ENCODE measurements around the gene CNTD1. TPM values are rescaled to one million over a fixed set of nuclear protein-coding genes. Genes with fewer than 3 reads are reported as not detected.
A peak's percentile ranks its signal among the peaks of the same experiment; 100 is the strongest.
"Not testable (repeated sequence)": the region's sequence is repeated elsewhere in the genome, so short reads cannot be mapped to it uniquely, and the experiment has no call there.

Gene CNTD1
- total RNA-seq, 1 donor from 2014 or later: 0.05 TPM

DNA sequence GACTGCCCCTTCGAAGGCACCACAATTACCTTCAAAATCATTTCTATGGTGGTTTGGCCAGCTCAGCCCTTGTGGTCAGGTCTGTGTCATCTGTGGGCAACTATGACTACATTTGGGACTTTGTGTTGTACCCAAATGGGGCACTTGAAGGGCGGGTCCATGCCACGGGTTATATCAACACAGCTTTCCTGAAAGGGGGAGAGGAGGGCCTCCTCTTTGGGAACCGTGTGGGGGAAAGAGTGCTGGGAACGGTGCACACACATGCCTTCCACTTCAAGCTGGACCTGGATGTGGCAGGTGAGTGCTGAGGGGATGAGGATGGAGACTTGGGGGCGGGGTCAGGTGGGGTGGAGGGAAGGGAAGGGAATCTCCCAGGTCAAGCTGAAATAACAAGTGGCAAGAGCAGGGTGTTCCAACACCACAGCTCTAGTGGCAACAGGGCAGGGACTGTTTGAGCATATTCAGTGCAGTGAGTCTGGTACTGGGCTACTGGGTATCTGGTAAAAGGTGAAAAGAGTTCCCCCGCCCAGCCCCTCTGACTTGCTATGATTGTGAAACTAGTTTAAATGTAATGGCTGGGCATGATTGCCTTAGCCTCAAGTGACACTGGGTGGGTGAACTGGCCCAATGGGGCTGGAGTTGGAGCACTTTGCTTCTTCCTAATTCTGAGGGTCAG, 47.4 kb downstream of the CNTD1 start:
- peak; percentile 11 for DNase-seq (ENCODE audit: low read depth)

DNA sequence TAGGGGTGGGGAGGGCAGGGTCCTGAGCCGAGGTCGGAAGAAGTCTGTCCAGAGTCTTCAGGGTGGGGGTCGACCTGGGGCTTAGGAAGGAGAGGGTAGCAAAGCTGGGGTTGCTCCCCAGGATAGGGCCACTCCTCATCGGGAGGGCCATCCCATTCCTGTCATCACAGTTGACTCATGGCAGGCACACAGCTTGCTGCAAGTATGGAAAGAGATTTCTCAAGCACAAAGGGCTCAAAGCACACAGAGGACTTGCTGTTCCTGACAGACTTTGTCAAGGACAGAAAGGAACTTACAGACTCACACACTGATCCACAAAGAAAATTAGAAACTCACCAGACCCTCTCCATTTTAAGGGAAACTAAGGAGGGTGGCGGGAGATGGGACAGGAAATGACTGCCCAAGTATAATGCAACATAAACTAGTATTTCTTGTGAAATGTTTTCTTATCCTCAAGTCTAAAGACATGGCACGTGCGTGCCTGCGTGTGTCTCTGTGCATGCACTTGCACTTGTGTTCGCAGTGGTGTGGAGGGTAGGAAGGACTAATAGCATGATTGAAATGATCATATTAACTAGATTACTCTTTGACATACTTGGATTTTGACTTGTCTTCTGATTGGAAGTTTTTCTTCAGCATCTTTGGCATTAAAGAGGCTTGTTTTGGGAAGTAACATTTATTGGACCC, 48.1 kb downstream of the CNTD1 start:
- DNase-seq (ENCODE audit: low read depth): peak; percentile 38

DNA sequence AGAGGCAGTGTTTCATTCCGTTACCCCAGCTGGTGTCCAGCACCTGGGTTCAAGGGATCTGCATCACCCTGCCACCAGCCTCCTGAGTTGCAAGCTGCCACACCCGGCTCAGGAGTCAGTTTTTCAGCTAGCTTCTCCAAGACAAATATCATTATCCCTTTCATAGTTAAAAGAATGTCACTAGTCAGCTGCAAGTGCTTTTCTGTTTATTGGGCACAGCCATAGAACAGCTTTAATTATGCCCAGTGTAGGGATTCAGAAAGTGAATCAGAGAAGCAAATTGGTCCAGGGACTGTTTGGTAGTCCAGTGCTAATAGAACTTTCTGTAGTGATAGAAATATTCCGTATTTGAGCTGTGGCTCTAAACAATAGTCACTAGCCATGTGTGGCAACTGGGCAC, 49.4 kb downstream of the CNTD1 start:
- DNase-seq (ENCODE audit: low read depth): no peak

DNA sequence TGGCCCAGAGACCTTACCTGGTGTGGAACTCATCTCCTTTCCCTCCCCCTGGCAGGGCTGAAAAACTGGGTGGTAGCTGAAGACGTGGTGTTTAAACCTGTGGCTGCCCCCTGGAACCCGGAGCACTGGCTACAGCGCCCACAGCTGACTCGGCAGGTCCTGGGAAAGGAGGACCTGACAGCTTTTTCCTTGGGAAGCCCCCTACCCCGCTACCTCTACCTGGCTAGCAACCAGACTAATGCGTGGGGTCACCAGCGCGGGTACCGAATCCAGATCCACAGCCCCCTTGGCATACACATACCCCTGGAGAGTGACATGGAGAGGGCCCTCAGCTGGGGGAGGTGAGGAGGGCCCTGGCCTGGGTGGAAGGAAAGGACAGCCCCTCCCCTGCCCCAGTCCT, 50.4 kb downstream of the CNTD1 start:
- DNase-seq (ENCODE audit: low read depth): no peak

DNA sequence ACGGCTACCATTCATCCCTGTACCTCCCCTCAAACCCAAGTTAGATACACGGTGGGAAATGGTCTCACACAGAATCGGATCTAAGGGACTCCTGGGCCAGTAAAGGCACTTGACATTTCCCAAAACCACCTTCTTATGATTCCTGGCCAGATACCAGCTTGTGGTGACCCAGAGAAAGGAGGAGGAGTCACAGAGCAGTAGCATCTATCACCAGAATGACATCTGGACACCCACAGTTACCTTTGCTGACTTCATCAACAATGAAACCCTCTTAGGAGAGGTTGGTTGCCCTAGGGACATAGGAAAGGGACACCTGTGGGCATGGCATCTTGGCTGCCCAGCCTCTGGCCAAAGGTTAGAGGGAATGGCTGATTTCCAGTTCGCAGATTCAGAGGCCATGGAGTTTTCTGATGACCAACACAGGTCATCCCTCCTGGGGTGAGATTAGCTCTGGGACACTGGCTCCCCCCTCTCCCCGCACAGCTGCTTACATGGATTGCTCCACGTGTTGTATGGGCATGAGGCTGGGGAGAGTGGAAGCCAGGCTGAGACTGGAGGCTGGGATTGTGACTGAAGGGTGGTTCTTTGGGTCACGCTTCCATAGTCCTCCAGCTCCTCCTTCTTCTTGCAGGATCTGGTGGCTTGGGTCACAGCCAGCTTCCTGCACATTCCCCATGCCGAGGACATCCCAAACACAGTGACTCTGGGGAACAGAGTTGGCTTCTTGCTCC, 51.0 kb downstream of the CNTD1 start:
- peak; percentile 65 for DNase-seq (ENCODE audit: low read depth)

DNA sequence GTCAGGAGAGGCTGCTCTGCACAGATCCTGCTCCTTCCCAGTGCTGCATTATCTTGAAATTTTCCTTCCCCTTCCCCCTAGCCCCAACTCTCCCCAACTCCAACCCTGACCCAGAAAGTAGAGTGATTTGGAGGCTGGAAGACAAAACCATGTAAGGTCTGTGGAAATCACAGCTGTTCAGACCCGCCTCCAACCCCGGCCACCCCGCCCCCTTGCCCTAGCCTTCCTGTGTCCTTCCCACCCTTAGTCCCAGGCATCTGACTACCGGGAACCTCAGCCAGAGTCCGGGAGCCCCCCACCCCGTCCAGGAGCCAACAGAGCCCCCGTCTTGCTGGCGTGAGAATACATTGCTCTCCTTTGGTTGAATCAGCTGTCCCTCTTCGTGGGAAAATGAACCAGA, 52.3 kb downstream of the CNTD1 start, which contains the start of gene AOC3:
Gene AOC3, plus strand, starts transcription at position 246 of the 400 bp plus-strand sequence. Its CDS starts 145 bp downstream, at position 391.
- no peak for DNase-seq (ENCODE audit: low read depth)

DNA sequence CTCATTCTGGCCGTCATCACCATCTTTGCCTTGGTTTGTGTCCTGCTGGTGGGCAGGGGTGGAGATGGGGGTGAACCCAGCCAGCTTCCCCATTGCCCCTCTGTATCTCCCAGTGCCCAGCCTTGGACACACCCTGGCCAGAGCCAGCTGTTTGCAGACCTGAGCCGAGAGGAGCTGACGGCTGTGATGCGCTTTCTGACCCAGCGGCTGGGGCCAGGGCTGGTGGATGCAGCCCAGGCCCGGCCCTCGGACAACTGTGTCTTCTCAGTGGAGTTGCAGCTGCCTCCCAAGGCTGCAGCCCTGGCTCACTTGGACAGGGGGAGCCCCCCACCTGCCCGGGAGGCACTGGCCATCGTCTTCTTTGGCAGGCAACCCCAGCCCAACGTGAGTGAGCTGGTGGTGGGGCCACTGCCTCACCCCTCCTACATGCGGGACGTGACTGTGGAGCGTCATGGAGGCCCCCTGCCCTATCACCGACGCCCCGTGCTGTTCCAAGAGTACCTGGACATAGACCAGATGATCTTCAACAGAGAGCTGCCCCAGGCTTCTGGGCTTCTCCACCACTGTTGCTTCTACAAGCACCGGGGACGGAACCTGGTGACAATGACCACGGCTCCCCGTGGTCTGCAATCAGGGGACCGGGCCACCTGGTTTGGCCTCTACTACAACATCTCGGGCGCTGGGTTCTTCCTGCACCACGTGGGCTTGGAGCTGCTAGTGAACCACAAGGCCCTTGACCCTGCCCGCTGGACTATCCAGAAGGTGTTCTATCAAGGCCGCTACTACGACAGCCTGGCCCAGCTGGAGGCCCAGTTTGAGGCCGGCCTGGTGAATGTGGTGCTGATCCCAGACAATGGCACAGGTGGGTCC, 52.9 kb downstream of the CNTD1 start:
- not testable (repeated sequence) for DNase-seq (ENCODE audit: low read depth)

DNA sequence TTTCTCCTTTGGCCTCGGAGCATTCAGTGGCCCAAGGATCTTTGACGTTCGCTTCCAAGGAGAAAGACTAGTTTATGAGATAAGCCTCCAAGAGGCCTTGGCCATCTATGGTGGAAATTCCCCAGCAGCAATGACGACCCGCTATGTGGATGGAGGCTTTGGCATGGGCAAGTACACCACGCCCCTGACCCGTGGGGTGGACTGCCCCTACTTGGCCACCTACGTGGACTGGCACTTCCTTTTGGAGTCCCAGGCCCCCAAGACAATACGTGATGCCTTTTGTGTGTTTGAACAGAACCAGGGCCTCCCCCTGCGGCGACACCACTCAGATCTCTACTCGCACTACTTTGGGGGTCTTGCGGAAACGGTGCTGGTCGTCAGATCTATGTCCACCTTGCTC, 53.7 kb downstream of the CNTD1 start:
- DNase-seq (ENCODE audit: low read depth): no peak

DNA sequence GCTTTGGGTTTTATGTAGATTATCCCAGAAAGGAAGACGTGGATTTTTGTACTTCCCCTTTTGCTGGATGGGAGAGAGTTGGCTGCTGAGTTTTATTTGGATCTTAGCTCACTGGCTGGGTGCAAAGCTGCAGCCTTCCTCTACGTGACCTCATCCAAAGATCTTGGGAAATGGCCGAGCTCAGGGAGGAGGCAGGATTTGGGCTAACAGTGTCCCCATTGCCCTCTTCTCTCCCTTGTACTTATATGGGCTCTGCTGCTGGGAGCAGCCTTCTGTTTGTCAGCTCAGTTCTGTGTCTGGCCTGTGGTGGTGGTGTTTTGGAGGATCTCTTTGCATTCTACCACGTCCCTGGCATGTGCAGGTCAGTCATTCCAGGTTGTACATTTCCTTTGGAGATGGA, 54.3 kb downstream of the CNTD1 start:
- DNase-seq (ENCODE audit: low read depth): no peak

DNA sequence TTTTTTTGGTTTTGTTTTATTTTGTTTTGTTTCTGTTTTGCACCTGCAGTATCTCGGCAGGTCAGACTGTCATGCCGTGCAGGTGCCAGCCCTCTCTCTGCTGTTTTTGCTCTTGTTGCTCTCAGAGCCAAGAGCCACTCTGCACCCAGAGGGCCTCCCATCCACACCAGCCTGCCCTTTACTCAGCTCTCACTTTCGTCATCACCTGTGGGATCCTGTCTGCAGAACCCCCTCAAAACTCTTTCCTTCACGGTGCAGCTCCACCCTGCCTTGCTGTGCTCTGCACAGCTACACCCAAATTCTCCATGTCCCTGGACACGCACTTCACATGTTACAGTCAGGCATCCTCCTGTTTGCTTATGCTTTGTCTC, 54.9 kb downstream of the CNTD1 start:
- DNase-seq (ENCODE audit: low read depth): no peak

DNA sequence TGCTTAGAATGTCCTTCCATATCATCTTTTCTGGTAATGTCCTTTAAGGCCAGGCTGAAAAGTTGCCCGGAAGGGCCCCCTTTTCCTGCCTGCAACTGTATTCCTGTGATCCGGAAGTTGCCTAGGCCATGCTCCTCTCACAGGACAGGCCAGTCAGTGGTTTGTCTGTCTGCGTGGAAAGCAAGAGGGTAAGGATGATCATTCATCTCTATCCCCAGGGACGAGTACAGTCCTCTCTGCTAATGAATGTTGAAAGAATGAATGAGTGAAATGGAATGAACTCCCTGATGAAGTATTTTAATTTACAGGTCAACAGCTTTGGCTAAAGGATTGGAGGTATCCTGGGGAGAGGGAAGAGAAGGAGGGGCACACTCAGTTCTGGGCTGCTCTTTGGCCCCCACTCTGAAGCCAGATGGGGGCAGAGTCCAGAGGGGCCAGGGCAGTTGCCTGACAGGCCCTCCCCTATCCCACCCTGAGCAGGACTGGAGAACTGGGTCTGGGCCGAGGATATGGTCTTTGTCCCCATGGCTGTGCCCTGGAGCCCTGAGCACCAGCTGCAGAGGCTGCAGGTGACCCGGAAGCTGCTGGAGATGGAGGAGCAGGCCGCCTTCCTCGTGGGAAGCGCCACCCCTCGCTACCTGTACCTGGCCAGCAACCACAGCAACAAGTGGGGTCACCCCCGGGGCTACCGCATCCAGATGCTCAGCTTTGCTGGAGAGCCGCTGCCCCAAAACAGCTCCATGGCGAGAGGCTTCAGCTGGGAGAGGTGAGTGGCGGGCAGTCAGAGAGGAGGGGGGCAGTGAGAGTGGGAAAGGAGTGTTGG, 55.5 kb downstream of the CNTD1 start:
- DNase-seq (ENCODE audit: low read depth): no peak

DNA sequence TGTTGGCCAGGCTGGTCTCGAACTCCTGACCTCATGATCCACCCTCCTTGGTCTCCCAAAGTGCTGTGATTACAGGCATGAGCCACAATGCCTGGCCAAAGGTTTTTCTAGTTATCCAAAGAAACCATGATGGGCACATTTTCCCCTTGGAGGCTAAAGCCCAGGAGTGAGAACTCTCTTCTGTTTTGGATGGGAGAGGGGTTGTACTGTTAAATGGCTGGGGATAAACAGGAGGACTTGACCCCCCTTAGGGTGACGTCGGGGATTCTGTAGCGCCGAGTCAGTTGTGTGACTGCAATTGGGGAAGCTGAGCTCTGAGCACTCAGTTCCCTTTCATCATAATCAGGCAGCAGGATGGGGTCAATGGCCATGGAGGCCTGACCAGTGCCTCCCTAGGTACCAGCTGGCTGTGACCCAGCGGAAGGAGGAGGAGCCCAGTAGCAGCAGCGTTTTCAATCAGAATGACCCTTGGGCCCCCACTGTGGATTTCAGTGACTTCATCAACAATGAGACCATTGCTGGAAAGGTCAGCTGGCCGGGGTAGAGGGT, 56.5 kb downstream of the CNTD1 start:
- no peak for DNase-seq (ENCODE audit: low read depth)

DNA sequence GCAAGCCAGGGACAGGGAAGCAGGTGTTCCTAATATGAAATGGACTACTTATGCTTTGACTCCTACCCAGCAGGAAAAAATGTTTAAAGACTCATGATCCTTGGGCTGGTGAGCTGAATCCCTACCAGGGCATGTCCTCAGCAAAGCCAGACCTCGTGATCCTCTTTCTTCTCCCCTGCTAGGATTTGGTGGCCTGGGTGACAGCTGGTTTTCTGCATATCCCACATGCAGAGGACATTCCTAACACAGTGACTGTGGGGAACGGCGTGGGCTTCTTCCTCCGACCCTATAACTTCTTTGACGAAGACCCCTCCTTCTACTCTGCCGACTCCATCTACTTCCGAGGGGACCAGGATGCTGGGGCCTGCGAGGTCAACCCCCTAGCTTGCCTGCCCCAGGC, 57.4 kb downstream of the CNTD1 start:
- not testable (repeated sequence) for DNase-seq (ENCODE audit: low read depth)

DNA sequence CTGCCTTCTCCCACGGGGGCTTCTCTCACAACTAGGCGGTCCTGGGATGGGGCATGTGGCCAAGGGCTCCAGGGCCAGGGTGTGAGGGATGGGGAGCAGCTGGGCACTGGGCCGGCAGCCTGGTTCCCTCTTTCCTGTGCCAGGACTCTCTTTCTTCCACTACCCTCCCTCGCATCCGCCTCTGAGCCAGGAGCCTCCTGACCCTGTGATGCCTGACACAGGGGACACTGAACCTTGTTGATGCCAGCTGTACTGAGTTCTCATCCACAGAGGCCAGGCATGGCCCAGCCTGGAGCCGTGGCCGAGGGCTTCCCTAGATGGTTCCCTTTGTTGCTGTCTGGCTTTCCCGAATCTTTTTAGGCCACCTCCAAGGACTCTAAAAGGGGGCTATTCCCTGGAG, 57.9 kb downstream of the CNTD1 start:
- DNase-seq (ENCODE audit: low read depth): not testable (repeated sequence)

DNA sequence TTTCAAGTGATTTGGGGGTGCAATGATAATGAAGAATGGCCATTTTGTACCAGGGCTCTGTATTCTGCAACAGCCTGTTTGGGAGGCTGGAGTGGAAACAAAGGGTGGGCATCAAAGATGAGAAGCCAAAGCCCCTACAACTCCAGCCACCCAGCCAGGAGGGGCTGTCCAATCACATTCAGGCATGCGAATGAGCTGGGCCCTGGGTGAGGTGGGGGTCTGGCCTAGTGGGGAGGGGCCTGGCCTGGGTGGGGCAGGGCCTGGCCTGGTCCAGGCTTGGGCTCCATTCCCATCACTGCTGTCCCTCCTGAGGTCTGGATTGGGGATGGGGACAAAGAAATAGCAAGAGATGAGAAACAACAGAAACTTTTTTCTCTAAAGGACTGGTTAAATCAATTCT, 58.7 kb downstream of the CNTD1 start:
- no peak for DNase-seq (ENCODE audit: low read depth)

Other genes with a start within 250 kb of the CNTD1 start
- 0.30 and 0.69 TPM in 2 replicates for gene HSD17B1, start 245.9 kb upstream of the CNTD1 start, total RNA-seq
- 8.2 and 32.2 TPM in 2 replicates for gene COASY, start 236.7 kb upstream of the CNTD1 start, total RNA-seq
- 21.9 and 23.8 TPM in 2 replicates for gene MLX, start 231.8 kb upstream of the CNTD1 start, total RNA-seq
- gene PSMC3IP, start 221.1 kb upstream of the CNTD1 start, total RNA-seq: 2.9 and 5.0 TPM in 2 replicates
- gene RETREG3, start 189.5 kb upstream of the CNTD1 start, total RNA-seq: 64.3 and 99.0 TPM in 2 replicates
- 21.9 and 37.5 TPM in 2 replicates for gene TUBG1, start 189.2 kb upstream of the CNTD1 start, total RNA-seq
- 4.5 and 9.1 TPM in 2 replicates for gene TUBG2, start 139.6 kb upstream of the CNTD1 start, total RNA-seq
- 9.6 and 14.2 TPM in 2 replicates for gene PLEKHH3, start 121.9 kb upstream of the CNTD1 start, total RNA-seq
- 1.6 and 6.3 TPM in 2 replicates for gene CCR10, start 117.0 kb upstream of the CNTD1 start, total RNA-seq
- gene CNTNAP1, start 116.3 kb upstream of the CNTD1 start, total RNA-seq: 5.4 and 15.2 TPM in 2 replicates
- gene EZH1, start 53.8 kb upstream of the CNTD1 start, total RNA-seq: 8.2 and 21.2 TPM in 2 replicates
- gene RAMP2, start 37.6 kb upstream of the CNTD1 start, total RNA-seq: not detected in 2 replicates
- 70.5 and 148 TPM in 2 replicates for gene VPS25, start 25.4 kb upstream of the CNTD1 start, total RNA-seq
- gene WNK4, start 18.3 kb upstream of the CNTD1 start, total RNA-seq: 1.9 and 9.7 TPM in 2 replicates
- gene COA3, start 157 bp upstream of the CNTD1 start, total RNA-seq: 81.1 and 89.7 TPM in 2 replicates
- gene BECN1, start 25.4 kb downstream of the CNTD1 start, total RNA-seq: 104 and 145 TPM in 2 replicates
- gene PSME3, start 34.5 kb downstream of the CNTD1 start, total RNA-seq: 138 and 153 TPM in 2 replicates
- 0.52 and 0.70 TPM in 2 replicates for gene AOC2, start 45.7 kb downstream of the CNTD1 start, total RNA-seq
- under 0.01 and 0.17 TPM in 2 replicates for gene AOC3, start 52.3 kb downstream of the CNTD1 start, total RNA-seq
- not detected in 2 replicates for gene G6PC1, start 101.9 kb downstream of the CNTD1 start, total RNA-seq
- 18.4 and 19.4 TPM in 2 replicates for gene AARSD1, start 165.6 kb downstream of the CNTD1 start, total RNA-seq
- 0.20 and 2.4 TPM in 2 replicates for gene PTGES3L, start 181.2 kb downstream of the CNTD1 start, total RNA-seq
- gene RUNDC1, start 181.7 kb downstream of the CNTD1 start, total RNA-seq: 10.4 and 20.5 TPM in 2 replicates
- gene RPL27, start 199.6 kb downstream of the CNTD1 start, total RNA-seq: 476 and 871 TPM in 2 replicates
- 14.9 and 42.4 TPM in 2 replicates for gene IFI35, start 207.9 kb downstream of the CNTD1 start, total RNA-seq
- gene VAT1, start 223.5 kb downstream of the CNTD1 start, total RNA-seq: 150 and 204 TPM in 2 replicates
- 0.65 and 0.69 TPM in 2 replicates for gene RND2, start 226.4 kb downstream of the CNTD1 start, total RNA-seq